Esophagus muscularis mucosa (tissue), 4 donors: ENCODE results near the gene PAM.

Experiments used
- EP300 ChIP-seq: sonication (generic); formaldehyde crosslinking; IDR thresholded peaks from one replicate; pipeline ENCODE4 v1.6.1; 2017; ENCODE audit warnings: antibody characterized with exemption
- POLR2A ChIP-seq: fragments of 450-650 bp; IDR thresholded peaks from one replicate; pipeline ENCODE4 v1.6.1; 2017; ENCODE audit warnings: antibody characterized with exemption, moderate library complexity, mild to moderate bottlenecking, low read depth
- POLR2AphosphoS5 ChIP-seq, 2 donors: sonication (generic); formaldehyde crosslinking; IDR thresholded peaks; one replicate each; pipeline ENCODE4 v1.6.1; 2017; ENCODE audit warnings: antibody characterized with exemption in 2 of 2
- TF ChIP-seq, protein P1 (sequence below), 3 experiments: fragments of 200-600 bp in 2 of 3; fragments of 450-650 bp in 1 of 3; sonication (generic) in 2 of 3; IDR thresholded peaks; one replicate each; pipeline ENCODE4 v1.5.1; 2017 to 2019; ENCODE audit warnings: antibody characterized with exemption in 3 of 3, mild to moderate bottlenecking in 2 of 3, moderate library complexity in 1 of 3

DNA sequence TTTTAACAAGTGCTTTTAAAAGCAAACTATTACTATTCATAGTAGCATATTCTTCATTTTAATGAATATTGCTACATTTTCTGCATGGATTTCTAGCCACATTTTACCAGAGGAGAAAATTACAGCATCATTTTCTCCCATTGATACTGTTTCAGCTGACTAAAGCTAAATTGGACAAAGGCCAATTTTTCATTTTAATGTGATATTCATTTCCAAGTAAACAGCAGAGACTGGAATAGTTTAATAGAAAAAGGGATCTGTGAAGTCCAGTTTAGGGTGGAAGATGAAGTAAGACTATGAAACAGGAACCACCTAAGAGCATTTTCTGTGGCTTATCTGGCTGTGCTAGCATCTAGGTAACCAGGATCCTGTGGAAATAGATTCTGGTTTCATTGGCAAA lies 236.7 kb downstream of the PAM start:
- TF ChIP-seq, protein P1, sequence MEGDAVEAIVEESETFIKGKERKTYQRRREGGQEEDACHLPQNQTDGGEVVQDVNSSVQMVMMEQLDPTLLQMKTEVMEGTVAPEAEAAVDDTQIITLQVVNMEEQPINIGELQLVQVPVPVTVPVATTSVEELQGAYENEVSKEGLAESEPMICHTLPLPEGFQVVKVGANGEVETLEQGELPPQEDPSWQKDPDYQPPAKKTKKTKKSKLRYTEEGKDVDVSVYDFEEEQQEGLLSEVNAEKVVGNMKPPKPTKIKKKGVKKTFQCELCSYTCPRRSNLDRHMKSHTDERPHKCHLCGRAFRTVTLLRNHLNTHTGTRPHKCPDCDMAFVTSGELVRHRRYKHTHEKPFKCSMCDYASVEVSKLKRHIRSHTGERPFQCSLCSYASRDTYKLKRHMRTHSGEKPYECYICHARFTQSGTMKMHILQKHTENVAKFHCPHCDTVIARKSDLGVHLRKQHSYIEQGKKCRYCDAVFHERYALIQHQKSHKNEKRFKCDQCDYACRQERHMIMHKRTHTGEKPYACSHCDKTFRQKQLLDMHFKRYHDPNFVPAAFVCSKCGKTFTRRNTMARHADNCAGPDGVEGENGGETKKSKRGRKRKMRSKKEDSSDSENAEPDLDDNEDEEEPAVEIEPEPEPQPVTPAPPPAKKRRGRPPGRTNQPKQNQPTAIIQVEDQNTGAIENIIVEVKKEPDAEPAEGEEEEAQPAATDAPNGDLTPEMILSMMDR (IDR thresholded peaks at IDR 0.05): no peak
- TF ChIP-seq POLR2A: no peak
- TF ChIP-seq POLR2AphosphoS5 (IDR thresholded peaks at IDR 0.05): no peak
- no peak for TF ChIP-seq EP300
